Myometrial cell (primary cell): ENCODE data around the gene CLIC4. TPM values are rescaled to one million over a fixed set of nuclear protein-coding genes. Genes with fewer than 3 reads are reported as not detected.

Experiments
- total RNA-seq: library from RNA; depleted of rRNA; stranded (reverse); fragments of >200 nt; gene quantifications from 2 replicates; pipeline ENCODE4 v1.2.3, GENCODE V29; 2015

CLIC4 gene
- total RNA-seq: 450 and 548 TPM in 2 replicates

GRCh38 chr1:24744911-24745710, at the start of gene CLIC4:
TSS of gene CLIC4 (plus strand) at chr1:24745447. CDS start at chr1:24745554, 107 bp downstream.

Other genes starting within 250 kb of the CLIC4 start
- 14.9 and 20.8 TPM in 2 replicates for gene RCAN3, start 242.6 kb upstream of the CLIC4 start, total RNA-seq
- not detected in 2 replicates for gene NCMAP, start 189.4 kb upstream of the CLIC4 start, total RNA-seq
- gene SRRM1, start 102.1 kb upstream of the CLIC4 start, total RNA-seq: 23.0 and 27.1 TPM in 2 replicates
- gene RUNX3, start 184.8 kb downstream of the CLIC4 start, total RNA-seq: not detected in 2 replicates